GM23338 (cell line): ENCODE results near the gene LDLRAD2.

Experiments used
- CREB1 ChIP-seq: fragments of 250-450 bp; sonication (Bioruptor Pico); IDR thresholded peaks from 2 replicates; pipeline ENCODE4 v1.5.0; 2020; ENCODE audit warnings: low read depth, mild to moderate bottlenecking, moderate library complexity
- CTCF ChIP-seq, 2 experiments: fragments of 200-600 bp in 1 of 2; sonication (generic) in 1 of 2; conservative IDR thresholded peaks; 2 replicates each; pipeline versions ENCODE4 v1.5.1 to v1.6.1; 2016 to 2017; ENCODE audit warnings: antibody characterized with exemption in 2 of 2, low read depth in 2 of 2, mild to moderate bottlenecking in 2 of 2, moderate library complexity in 1 of 2
- ETS1 ChIP-seq: IDR thresholded peaks from 2 replicates; pipeline ENCODE4 v1.6.1; 2016; ENCODE audit warnings: antibody characterized with exemption
- EZH2 ChIP-seq: fragments of 200-600 bp; sonication (generic); IDR thresholded peaks from one replicate; pipeline ENCODE4 v1.8.0; 2017; ENCODE audit warnings: antibody characterized with exemption, mild to moderate bottlenecking, low read depth; ENCODE audit not compliant: unreplicated experiment
- EZH2phosphoT487 ChIP-seq: fragments of 200-600 bp; sonication (generic); IDR thresholded peaks from one replicate; pipeline ENCODE4 v1.8.1; 2018; ENCODE audit warnings: antibody characterized with exemption; ENCODE audit not compliant: unreplicated experiment
- JUNB ChIP-seq: IDR thresholded peaks from one replicate; pipeline ENCODE4 v1.6.1; 2016; ENCODE audit warnings: antibody characterized with exemption; ENCODE audit not compliant: unreplicated experiment
- NANOG ChIP-seq: IDR thresholded peaks from 2 replicates; pipeline ENCODE4 v1.6.1; 2016; ENCODE audit warnings: antibody characterized with exemption, borderline replicate concordance
- POLR2AphosphoS5 ChIP-seq: IDR thresholded peaks from 2 replicates; pipeline ENCODE4 v1.6.1; 2016; ENCODE audit warnings: antibody characterized with exemption, low read depth
- REST ChIP-seq: IDR thresholded peaks from one replicate; pipeline ENCODE4 v1.6.1; 2018; ENCODE audit warnings: antibody characterized with exemption; ENCODE audit not compliant: unreplicated experiment
- ZNF114 ChIP-seq: fragments of 250-450 bp; sonication (Bioruptor Pico); IDR thresholded peaks from 2 replicates; pipeline ENCODE4 v1.5.0; 2020; ENCODE audit warnings: mild to moderate bottlenecking, moderate library complexity
- ZNF331 ChIP-seq: fragments of 250-450 bp; sonication (Bioruptor Pico); IDR thresholded peaks from 2 replicates; pipeline ENCODE4 v1.5.0; 2020; ENCODE audit warnings: low read depth, mild to moderate bottlenecking, moderate library complexity

- no peak for TF ChIP-seq CTCF (conservative IDR thresholded peaks at IDR 0.05; ENCODE audit: low read depth in 2 of 2)
- no peak for TF ChIP-seq POLR2AphosphoS5
- no peak for TF ChIP-seq REST
- no peak for TF ChIP-seq ZNF114 (CRISPR knock-in tag)
- no peak for TF ChIP-seq JUNB
- no peak for TF ChIP-seq EZH2
- TF ChIP-seq CREB1 (CRISPR knock-in tag): no peak
- no peak for TF ChIP-seq NANOG
- no peak for TF ChIP-seq ZNF331 (CRISPR knock-in tag)
- no peak for TF ChIP-seq ETS1
- TF ChIP-seq EZH2phosphoT487: no peak
Measured at GRCh38 chr1:21823206-21823979, 11.3 kb downstream of the LDLRAD2 start.
